Neutrophil (primary cell): ENCODE measurements around the gene LTN1.
"Not testable (repeated sequence)": the region's sequence is repeated elsewhere in the genome, so short reads cannot be mapped to it uniquely, and the experiment has no call there.

Experiments used
- H3K27ac ChIP-seq: fragments of 200-600 bp; sonication (generic); 2 replicates; pipeline ENCODE4 v1.5.1; 2016; ENCODE audit warnings: mild to moderate bottlenecking, moderate library complexity
- H3K27me3 ChIP-seq: fragments of 200-600 bp; sonication (generic); 2 replicates; pipeline ENCODE4 v1.6.0; 2016; ENCODE audit warnings: mild to moderate bottlenecking
- H3K36me3 ChIP-seq: fragments of 200-600 bp; sonication (generic); 2 replicates; pipeline ENCODE4 v1.5.1; 2017
- H3K4me1 ChIP-seq, 2 experiments: fragments of 200-600 bp in 1 of 2; sonication (generic) in 1 of 2; 1 replicate in 1 of 2; 2 replicates in 1 of 2; pipeline versions ENCODE4 v1.5.1 to v1.6.1; 2013 to 2016; ENCODE audit warnings: low read depth in 1 of 2, low read length in 1 of 2, mild to moderate bottlenecking in 1 of 2, moderate library complexity in 1 of 2; ENCODE audit not compliant: control insufficient read depth in 1 of 2, insufficient read depth in 1 of 2
- H3K4me3 ChIP-seq, 2 experiments: fragments of 200-600 bp in 1 of 2; sonication (generic) in 1 of 2; 1 replicate in 1 of 2; 2 replicates in 1 of 2; pipeline ENCODE4 v1.5.1; 2013 to 2016; ENCODE audit warnings: low read depth in 1 of 2, low read length in 1 of 2, mild to moderate bottlenecking in 1 of 2, moderate library complexity in 1 of 2
- H3K9me3 ChIP-seq: fragments of 200-600 bp; sonication (generic); 2 replicates; pipeline ENCODE4 v1.5.1; 2016
- CTCF ChIP-seq: fragments of 200-600 bp; sonication (generic); IDR thresholded peaks from 2 replicates; pipeline ENCODE4 v1.5.1; 2016; ENCODE audit warnings: antibody characterized with exemption

LTN1 gene

GRCh38 chr21:29017639-29018237 lies 25.1 kb upstream of the LTN1 start:
- H3K36me3 ChIP-seq: no peaks in the 10 kb centered on the region

GRCh38 chr21:29011236-29011635 lies 18.6 kb upstream of the LTN1 start:
- not testable (repeated sequence) for H3K4me1 ChIP-seq, H3K27ac ChIP-seq, H3K27me3 ChIP-seq, H3K9me3 ChIP-seq, H3K36me3 ChIP-seq, H3K4me3 ChIP-seq

More at GRCh38 chr21:29017639-29018237, 25.1 kb upstream of the LTN1 start:
- H3K4me3 ChIP-seq: no peak overlapping the region
- TF ChIP-seq CTCF: no peak
- peaks cover 6 to 12% of the 10 kb centered on the region in 2 experiments for H3K4me1 ChIP-seq
- no peaks in the 10 kb centered on the region for H3K9me3 ChIP-seq
- no peaks in the 10 kb centered on the region for H3K27me3 ChIP-seq
- no peak overlapping the region for H3K27ac ChIP-seq

GRCh38 chr21:29008367-29008766 lies 15.7 kb upstream of the LTN1 start:
- Histone ChIP-seq H3K9me3 (no peaks in the 10 kb centered on the region), H3K4me3 (no peak overlapping the region), H3K27me3 (no peaks in the 10 kb centered on the region), H3K4me1 (peaks cover 2 to 3% of the 10 kb centered on the region in 2 experiments), H3K36me3 (no peaks in the 10 kb centered on the region), H3K27ac (no peak overlapping the region)
- no peak for TF ChIP-seq CTCF

- Histone ChIP-seq H3K36me3 (no peaks in the 10 kb centered on the region), H3K27me3 (no peaks in the 10 kb centered on the region), H3K9me3 (no peaks in the 10 kb centered on the region), H3K4me3 (no peak overlapping the region), H3K4me1 (peaks cover 7 to 8% of the 10 kb centered on the region in 2 experiments), H3K27ac (no peak overlapping the region)
- no peak for TF ChIP-seq CTCF
Measured at GRCh38 chr21:29007810-29008209, 15.1 kb upstream of the LTN1 start.

- H3K9me3 ChIP-seq: no peaks in the 10 kb centered on the region
- H3K4me1 ChIP-seq: peaks cover 14% of the 10 kb centered on the region in 2 experiments
- no peak for TF ChIP-seq CTCF
- no peaks in the 10 kb centered on the region for H3K27me3 ChIP-seq
- no peak overlapping the region for H3K27ac ChIP-seq
- no peak overlapping the region for H3K4me3 ChIP-seq
- H3K36me3 ChIP-seq: no peaks in the 10 kb centered on the region
Measured at GRCh38 chr21:29007135-29007534, 14.5 kb upstream of the LTN1 start.

GRCh38 chr21:29005696-29006095 lies 13.0 kb upstream of the LTN1 start:
- Histone ChIP-seq H3K27me3 (no peaks in the 10 kb centered on the region), H3K27ac (no peak overlapping the region), H3K36me3 (no peaks in the 10 kb centered on the region), H3K4me1 (peaks cover 15 to 17% of the 10 kb centered on the region in 2 experiments), H3K4me3 (no peak overlapping the region), H3K9me3 (no peaks in the 10 kb centered on the region)
- TF ChIP-seq CTCF: no peak
